ENCODE measurements around the gene KCTD2. TPM values are rescaled to one million over a fixed set of nuclear protein-coding genes. Genes with fewer than 3 reads are reported as not detected.

Gene KCTD2
- polyA plus RNA-seq, 1 of the 3 experiments (the other 2 are of a cell fraction): 27.5 TPM

- TF ChIP-seq ZBTB33 (IDR thresholded peaks at IDR 0.05; ENCODE audit: borderline replicate concordance, low read depth) (no peak), YY1 (IDR thresholded peaks at IDR 0.05; ENCODE audit: low read depth) (no peak), GATA2 (CRISPR knock-in tag; IDR thresholded peaks at IDR 0.05) (no peak), NRF1 (IDR thresholded peaks at IDR 0.05; ENCODE audit: low read depth, low read length) (no peak), NFIC (IDR thresholded peaks at IDR 0.05; ENCODE audit: borderline replicate concordance) (no peak), EP300 (IDR thresholded peaks at IDR 0.05; ENCODE audit: borderline replicate concordance in 1 of 2, low read depth in 1 of 2, low read length in 1 of 2) (no peak), FOXJ3 (CRISPR knock-in tag; IDR thresholded peaks at IDR 0.05) (no peak)
These were observed 14.0 kb downstream of the KCTD2 start (continued) for GRCh38 chr17:75061055-75061438.

- Histone ChIP-seq H3F3A (replicated peaks; ENCODE audit: insufficient read depth) (no peaks in the 10 kb centered on the region), H3K4me3 (ENCODE audit: low read depth in 2 of 2, low read length in 1 of 2) (no peak overlapping the region), H2AFZ (ENCODE audit: low read depth) (no peak overlapping the region), H3K4me2 (no peak overlapping the region), H4K20me1 (ENCODE audit: insufficient read depth) (no peaks in the 10 kb centered on the region), H3K9me2 (no peaks in the 10 kb centered on the region), H3K9ac (no peak overlapping the region), H3K79me2 (ENCODE audit: insufficient read depth) (peaks cover 7% of the 10 kb centered on the region; the same call in 1 of the 2 replicates), H3K9me3 (no peaks in the 10 kb centered on the region), H3K27ac (ENCODE audit: low read depth in 2 of 2, low read length in 1 of 2) (no peak overlapping the region), H3K36me3 (replicated peaks in 1 of 2; ENCODE audit: control insufficient read depth in 1 of 2, insufficient read depth in 2 of 2, low read length in 1 of 2) (peaks cover 36 to 66% of the 10 kb centered on the region in 2 experiments), H3K27me3 (ENCODE audit: insufficient read depth) (no peaks in the 10 kb centered on the region), H3K4me1 (ENCODE audit: control insufficient read depth in 1 of 2, insufficient read depth in 2 of 2, low read depth in 1 of 2, low read length in 1 of 2) (no peaks in the 10 kb centered on the region)
- TF ChIP-seq ELF1 (IDR thresholded peaks at IDR 0.05) (no peak), RAD21 (IDR thresholded peaks at IDR 0.05; ENCODE audit: low read length) (no peak), USF2 (IDR thresholded peaks at IDR 0.05; ENCODE audit: borderline replicate concordance, low read depth, low read length) (no peak), TAF1 (IDR thresholded peaks at IDR 0.05; ENCODE audit: borderline replicate concordance, low read depth, low read length) (no peak), EP300 (IDR thresholded peaks at IDR 0.05; ENCODE audit: borderline replicate concordance in 1 of 2, low read depth in 1 of 2, low read length in 1 of 2) (no peak), JUND (IDR thresholded peaks at IDR 0.05) (no peak), PBX3 (IDR thresholded peaks at IDR 0.05) (no peak), MEF2A (IDR thresholded peaks at IDR 0.05; ENCODE audit: borderline replicate concordance, low read depth) (no peak), YY1 (IDR thresholded peaks at IDR 0.05; ENCODE audit: low read depth) (no peak), MXI1 (IDR thresholded peaks at IDR 0.05; ENCODE audit: low read depth, low read length) (no peak), RCOR1 (IDR thresholded peaks at IDR 0.05; ENCODE audit: low read length) (no peak), REST (IDR thresholded peaks at IDR 0.05; ENCODE audit: low read depth, low read length) (no peak), NRF1 (IDR thresholded peaks at IDR 0.05; ENCODE audit: low read depth, low read length) (no peak), POLR2AphosphoS5 (IDR thresholded peaks at IDR 0.05; ENCODE audit: low read depth, low read length) (no peak), TCF12 (IDR thresholded peaks at IDR 0.05) (no peak), MAX (IDR thresholded peaks at IDR 0.05; ENCODE audit: low read depth) (no peak), SIN3A (IDR thresholded peaks at IDR 0.05; ENCODE audit: borderline replicate concordance, low read depth, low read length) (no peak), ZBTB33 (IDR thresholded peaks at IDR 0.05; ENCODE audit: borderline replicate concordance, low read depth) (no peak), FOSL2 (IDR thresholded peaks at IDR 0.05; ENCODE audit: borderline replicate concordance, low read depth) (no peak), NFIC (IDR thresholded peaks at IDR 0.05; ENCODE audit: borderline replicate concordance) (no peak)
- ChIA-PET CTCF (interaction anchor here (1.0 to 3.4 kb wide), 9 partner anchors 8 to 140 kb away, joined by 3 to 19 read pairs (median 4); partner anchors contain the start of genes HID1 and NT5C), POLR2A (interaction anchor here (0.9 kb wide), 1 partner anchor 100 kb away, joined by 3 read pairs; no protein-coding TSS in a partner anchor)
- no peak for DNase-seq
- 89% methylated on average over 8 of the region's 8 CpGs for WGBS (ENCODE audit: low lambda C conversion rate)
These were observed 14.6 kb downstream of the KCTD2 start for GRCh38 chr17:75061618-75062017.
